A549 (cell line): ENCODE measurements around the gene PSD2. TPM values are rescaled to one million over a fixed set of nuclear protein-coding genes. Genes with fewer than 3 reads are reported as not detected.

Experiments used
- ATAC-seq, 2 experiments: fragments of 200-7000 bp in 1 of 2; fragments of >200 bp in 1 of 2; cut with Nextera tagmentation in 1 of 2; cut with Tn5 transposase in 1 of 2; 3 replicates each; pipeline versions ENCODE4 v1.8.0 to v1.9.1; 2018 to 2020; ENCODE audit warnings: mild to moderate bottlenecking in 1 of 2, moderate library complexity in 1 of 2
- CTCF ChIA-PET: fragments of 300-600 bp; sonication (Branson Sonifier 250); formaldehyde crosslinking; extraction: SDS; loops from one replicate; lab custom pipeline; 2021; ENCODE audit warnings: antibody characterized with exemption, inconsistent platforms; lab: Yijun Ruan, JAX
- POLR2A ChIA-PET: fragments of 350-600 bp; formaldehyde crosslinking; extraction: SDS; loops from one replicate; lab custom pipeline; 2021; ENCODE audit warnings: antibody characterized with exemption, inconsistent platforms; lab: Yijun Ruan, JAX
- DNase-seq, 2 experiments: peaks; one replicate each; pipeline versions ENCODE4 v3.0.0 to v3.0.0-alpha.2; 2011 to 2016; ENCODE audit warnings: low read depth in 1 of 2, low spot score in 1 of 2
- FAIRE-seq: peaks from 2 replicates; lab custom pipeline; 2011; peaks lifted over from hg19 to GRCh38; lab: Jason Lieb, UNC
- H3K27ac ChIP-seq, 2 experiments: fragments of >200 bp; sonication (Bioruptor Twin); formaldehyde crosslinking; 3 replicates each; pipeline ENCODE4 v1.5.1; 2016 to 2017
- H3K4me1 ChIP-seq: fragments of >200 bp; sonication (Bioruptor Twin); formaldehyde crosslinking; 3 replicates; pipeline ENCODE4 v1.6.1; 2016
- H3K4me2 ChIP-seq: fragments of >200 bp; sonication (Bioruptor Twin); formaldehyde crosslinking; 3 replicates; pipeline ENCODE4 v1.6.1; 2016
- H3K4me3 ChIP-seq: fragments of >200 bp; sonication (Bioruptor Twin); formaldehyde crosslinking; 3 replicates; pipeline ENCODE4 v1.5.1; 2016
- H3K9me3 ChIP-seq: fragments of >200 bp; sonication (Bioruptor Twin); formaldehyde crosslinking; 3 replicates; pipeline ENCODE4 v1.6.1; 2016
- CHD2 ChIP-seq: fragments of 150-350 bp; IDR thresholded peaks from 2 replicates; pipeline ENCODE4 v1.6.1; 2014; ENCODE audit warnings: low read length; ENCODE audit not compliant: partially characterized antibody
- EP300 ChIP-seq, 2 experiments: fragments of >200 bp; sonication (Bioruptor Twin); formaldehyde crosslinking; IDR thresholded peaks; 2 replicates in 1 of 2; 3 replicates in 1 of 2; pipeline ENCODE4 v1.6.1; 2016 to 2017
- HEYL ChIP-seq: fragments of 250-450 bp; sonication (Bioruptor Pico); IDR thresholded peaks from 2 replicates; pipeline ENCODE4 v1.8.0; 2021; ENCODE audit warnings: mild to moderate bottlenecking, moderate library complexity
- HOXA7 ChIP-seq: fragments of 250-450 bp; sonication (Bioruptor Pico); IDR thresholded peaks from 2 replicates; pipeline ENCODE4 v1.5.0; 2020; ENCODE audit warnings: mild to moderate bottlenecking, moderate library complexity
- MYC ChIP-seq: IDR thresholded peaks from 2 replicates; pipeline ENCODE4 v1.6.1; 2012; ENCODE audit warnings: mild to moderate bottlenecking, inconsistent platforms, low read length, improper control_type of control experiment, borderline replicate concordance
- NFE2L2 ChIP-seq: fragments of 150-350 bp; conservative IDR thresholded peaks from 2 replicates; pipeline ENCODE4 v1.6.1; 2014; ENCODE audit warnings: low read length
- PHF8 ChIP-seq: fragments of 200-600 bp; sonication (generic); IDR thresholded peaks from 2 replicates; pipeline ENCODE4 v1.6.1; 2016; ENCODE audit warnings: low read depth, mild to moderate bottlenecking, antibody characterized with exemption, moderate library complexity, borderline replicate concordance
- POLR2A ChIP-seq: IDR thresholded peaks from 2 replicates; pipeline ENCODE4 v1.6.1; 2012; ENCODE audit warnings: mild to moderate bottlenecking, low read length
- WGBS: methylation state at CpG from one replicate; pipeline ENCODE4 v1.1.6; 2017; ENCODE audit errors: missing lambda C conversion rate; 5-methylcytosine and 5-hydroxymethylcytosine counted together
- polyA plus RNA-seq, 4 experiments: library from polyadenylated mRNA; depleted of rRNA in 3 of 4; stranded (reverse); fragments of >200 nt; fragmentation: RNase III in 1 of 4; extraction: RNeasy Plus Mini Kit Qiagen cat#74134 plus additional on column Dnase treatment in 1 of 4; gene quantifications; 2 replicates in 3 of 4; 3 replicates in 1 of 4; pipeline ENCODE4 v1.2.3, GENCODE V29; 2011 to 2017
- TF ChIP-seq, protein P1 (sequence below): fragments of >200 bp; sonication (Bioruptor Twin); formaldehyde crosslinking; IDR thresholded peaks from 3 replicates; pipeline ENCODE4 v1.5.1; 2016
- TF ChIP-seq, protein P2 (sequence below): fragments of 150-350 bp; IDR thresholded peaks from 2 replicates; pipeline ENCODE4 v1.6.1; 2014; ENCODE audit warnings: low read depth, mild to moderate bottlenecking, low read length
- TF ChIP-seq, protein P3 (sequence below): IDR thresholded peaks from 2 replicates; pipeline ENCODE4 v1.6.1; 2012; ENCODE audit warnings: low read depth, borderline replicate concordance
- TF ChIP-seq, protein P4 (sequence below): IDR thresholded peaks from 2 replicates; pipeline ENCODE4 v1.6.1; 2012
- TF ChIP-seq, protein P5 (sequence below): fragments of 450-650 bp; IDR thresholded peaks from 2 replicates; pipeline ENCODE4 v1.6.1; 2014; ENCODE audit warnings: antibody characterized with exemption

The PSD2 gene
- polyA plus RNA-seq, 2 of the 4 experiments (the other 2 are of a cell fraction): 0.05 TPM; not detected in 1

DNA sequence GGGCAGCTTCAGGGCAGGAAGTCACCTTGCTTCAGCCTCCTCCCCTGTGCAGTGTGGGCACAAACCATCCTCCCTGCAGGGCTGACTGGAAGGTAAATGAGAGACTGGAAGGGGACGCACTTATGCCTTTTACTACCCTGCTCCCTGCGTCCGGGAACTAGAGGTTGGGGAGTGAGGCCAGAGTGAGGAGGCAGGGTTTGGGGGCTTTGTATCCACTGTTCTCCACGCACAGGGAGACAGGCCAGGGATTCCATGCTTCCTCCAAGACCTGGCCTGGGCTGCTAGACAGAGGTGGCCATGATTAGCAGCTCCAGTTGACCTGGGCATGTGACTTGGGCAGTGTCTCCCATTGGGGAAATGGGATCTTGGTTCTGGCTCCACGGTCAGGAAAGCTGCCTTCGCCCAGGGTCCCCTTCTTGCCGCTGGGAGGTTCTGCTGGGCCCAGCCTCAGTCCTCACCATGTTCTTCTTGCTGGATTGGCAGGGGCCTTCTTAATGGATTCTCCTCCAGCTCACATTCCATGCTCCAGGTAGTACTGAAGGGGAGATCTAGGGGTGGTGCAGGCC, 37.0 kb upstream of the PSD2 start:
- CTCF ChIA-PET: interaction anchor here (1.2 to 4.5 kb wide), 5 partner anchors 9 to 336 kb away, joined by 3 to 24 read pairs (median 5); no protein-coding TSS in a partner anchor
- no peak overlapping the region for H3K4me2 ChIP-seq
- 97% methylated on average over 7 of the region's 7 CpGs for WGBS
- no peak for DNase-seq
- H3K9me3 ChIP-seq: no peaks in the 10 kb centered on the region
- H3K27ac ChIP-seq: 0 out of 6 replicates have a peak overlapping the region, but pooled peaks of 1 of the 2 experiments have one; percentile 19
- peak in 1 of 2 experiments; percentile 12; a peak in 1 of 6 replicates for ATAC-seq
- no peak overlapping the region for H3K4me3 ChIP-seq
- peaks cover 3% of the 10 kb centered on the region; the same call in 1 of the 3 replicates for H3K4me1 ChIP-seq
- TF ChIP-seq, protein P1, sequence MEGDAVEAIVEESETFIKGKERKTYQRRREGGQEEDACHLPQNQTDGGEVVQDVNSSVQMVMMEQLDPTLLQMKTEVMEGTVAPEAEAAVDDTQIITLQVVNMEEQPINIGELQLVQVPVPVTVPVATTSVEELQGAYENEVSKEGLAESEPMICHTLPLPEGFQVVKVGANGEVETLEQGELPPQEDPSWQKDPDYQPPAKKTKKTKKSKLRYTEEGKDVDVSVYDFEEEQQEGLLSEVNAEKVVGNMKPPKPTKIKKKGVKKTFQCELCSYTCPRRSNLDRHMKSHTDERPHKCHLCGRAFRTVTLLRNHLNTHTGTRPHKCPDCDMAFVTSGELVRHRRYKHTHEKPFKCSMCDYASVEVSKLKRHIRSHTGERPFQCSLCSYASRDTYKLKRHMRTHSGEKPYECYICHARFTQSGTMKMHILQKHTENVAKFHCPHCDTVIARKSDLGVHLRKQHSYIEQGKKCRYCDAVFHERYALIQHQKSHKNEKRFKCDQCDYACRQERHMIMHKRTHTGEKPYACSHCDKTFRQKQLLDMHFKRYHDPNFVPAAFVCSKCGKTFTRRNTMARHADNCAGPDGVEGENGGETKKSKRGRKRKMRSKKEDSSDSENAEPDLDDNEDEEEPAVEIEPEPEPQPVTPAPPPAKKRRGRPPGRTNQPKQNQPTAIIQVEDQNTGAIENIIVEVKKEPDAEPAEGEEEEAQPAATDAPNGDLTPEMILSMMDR: no peak
- TF ChIP-seq, protein P2, sequence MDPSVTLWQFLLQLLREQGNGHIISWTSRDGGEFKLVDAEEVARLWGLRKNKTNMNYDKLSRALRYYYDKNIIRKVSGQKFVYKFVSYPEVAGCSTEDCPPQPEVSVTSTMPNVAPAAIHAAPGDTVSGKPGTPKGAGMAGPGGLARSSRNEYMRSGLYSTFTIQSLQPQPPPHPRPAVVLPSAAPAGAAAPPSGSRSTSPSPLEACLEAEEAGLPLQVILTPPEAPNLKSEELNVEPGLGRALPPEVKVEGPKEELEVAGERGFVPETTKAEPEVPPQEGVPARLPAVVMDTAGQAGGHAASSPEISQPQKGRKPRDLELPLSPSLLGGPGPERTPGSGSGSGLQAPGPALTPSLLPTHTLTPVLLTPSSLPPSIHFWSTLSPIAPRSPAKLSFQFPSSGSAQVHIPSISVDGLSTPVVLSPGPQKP: no peak
- TF ChIP-seq PHF8 (no peak), EP300 (IDR thresholded peaks at IDR 0.05) (no peak), MYC (no peak), HEYL (CRISPR knock-in tag) (no peak)
- POLR2A ChIA-PET: no interaction called here
- FAIRE-seq: no peak

DNA sequence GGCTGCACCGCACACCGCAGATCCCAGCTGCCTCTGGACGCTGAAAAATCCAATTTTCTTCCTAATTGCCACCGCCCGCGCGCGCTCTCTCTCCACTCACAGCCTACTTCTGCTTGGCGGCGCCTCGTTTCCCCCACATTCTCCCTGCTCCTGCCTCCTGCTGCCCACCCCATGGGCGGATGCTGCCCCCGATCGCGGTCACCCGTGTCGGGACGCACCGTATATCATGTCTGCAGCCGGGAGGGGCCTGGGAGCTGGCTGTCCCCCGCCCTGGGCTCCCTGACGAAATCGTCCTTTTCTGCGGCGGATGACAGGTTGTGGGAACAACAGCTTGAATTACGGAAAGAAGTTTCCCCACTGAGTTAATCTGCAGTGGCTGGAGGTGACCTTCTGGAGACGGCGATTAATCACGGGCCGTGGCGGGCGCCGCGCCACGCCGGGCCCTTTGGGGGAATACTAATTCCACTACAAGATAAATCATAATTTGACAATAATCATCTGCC, 36.3 kb upstream of the PSD2 start:
- DNase-seq (no peak), ATAC-seq (no peak), FAIRE-seq (no peak)
- WGBS: 94% methylated on average over 27 of the region's 36 CpGs
- H3K27ac ChIP-seq: no peak overlapping the region
- H3K9me3 ChIP-seq: no peaks in the 10 kb centered on the region
- CTCF ChIA-PET: interaction anchor here (0.6 to 4.5 kb wide), 6 partner anchors 10 to 360 kb away, joined by 3 to 24 read pairs (median 4); no protein-coding TSS in a partner anchor
- TF ChIP-seq, protein P3, sequence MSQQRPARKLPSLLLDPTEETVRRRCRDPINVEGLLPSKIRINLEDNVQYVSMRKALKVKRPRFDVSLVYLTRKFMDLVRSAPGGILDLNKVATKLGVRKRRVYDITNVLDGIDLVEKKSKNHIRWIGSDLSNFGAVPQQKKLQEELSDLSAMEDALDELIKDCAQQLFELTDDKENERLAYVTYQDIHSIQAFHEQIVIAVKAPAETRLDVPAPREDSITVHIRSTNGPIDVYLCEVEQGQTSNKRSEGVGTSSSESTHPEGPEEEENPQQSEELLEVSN: no peak
- TF ChIP-seq POLR2A: no peak
- TF ChIP-seq, protein P4, sequence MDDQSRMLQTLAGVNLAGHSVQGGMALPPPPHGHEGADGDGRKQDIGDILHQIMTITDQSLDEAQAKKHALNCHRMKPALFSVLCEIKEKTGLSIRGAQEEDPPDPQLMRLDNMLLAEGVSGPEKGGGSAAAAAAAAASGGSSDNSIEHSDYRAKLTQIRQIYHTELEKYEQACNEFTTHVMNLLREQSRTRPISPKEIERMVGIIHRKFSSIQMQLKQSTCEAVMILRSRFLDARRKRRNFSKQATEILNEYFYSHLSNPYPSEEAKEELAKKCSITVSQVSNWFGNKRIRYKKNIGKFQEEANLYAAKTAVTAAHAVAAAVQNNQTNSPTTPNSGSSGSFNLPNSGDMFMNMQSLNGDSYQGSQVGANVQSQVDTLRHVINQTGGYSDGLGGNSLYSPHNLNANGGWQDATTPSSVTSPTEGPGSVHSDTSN: no peak
- TF ChIP-seq CHD2: no peak
- no peak for TF ChIP-seq NFE2L2
- TF ChIP-seq, protein P5, sequence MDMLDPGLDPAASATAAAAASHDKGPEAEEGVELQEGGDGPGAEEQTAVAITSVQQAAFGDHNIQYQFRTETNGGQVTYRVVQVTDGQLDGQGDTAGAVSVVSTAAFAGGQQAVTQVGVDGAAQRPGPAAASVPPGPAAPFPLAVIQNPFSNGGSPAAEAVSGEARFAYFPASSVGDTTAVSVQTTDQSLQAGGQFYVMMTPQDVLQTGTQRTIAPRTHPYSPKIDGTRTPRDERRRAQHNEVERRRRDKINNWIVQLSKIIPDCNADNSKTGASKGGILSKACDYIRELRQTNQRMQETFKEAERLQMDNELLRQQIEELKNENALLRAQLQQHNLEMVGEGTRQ: no peak
- no peak for TF ChIP-seq HOXA7 (CRISPR knock-in tag)
- POLR2A ChIA-PET: no interaction called here
- no peak overlapping the region for H3K4me2 ChIP-seq
- no peak overlapping the region for H3K4me3 ChIP-seq
- peaks cover 3% of the 10 kb centered on the region; the same call in 1 of the 3 replicates for H3K4me1 ChIP-seq
